Measurements from ENCODE around the gene GIMAP8.
A peak's percentile ranks its signal among the peaks of the same experiment; 100 is the strongest.
"Not testable (repeated sequence)": the region's sequence is repeated elsewhere in the genome, so short reads cannot be mapped to it uniquely, and the experiment has no call there.

The GIMAP8 gene

GRCh38 chr7:150439967-150440366 lies 10.5 kb upstream of the GIMAP8 start:
- no peak for DNase-seq (ENCODE audit: low read depth)

GRCh38 chr7:150441524-150441923 lies 8.9 kb upstream of the GIMAP8 start:
- no peak for DNase-seq (ENCODE audit: low read depth)

GRCh38 chr7:150442811-150443210 lies 7.6 kb upstream of the GIMAP8 start:
- no peak for DNase-seq (ENCODE audit: low read depth)

GRCh38 chr7:150443793-150444540 lies 6.5 kb upstream of the GIMAP8 start:
- no peak for DNase-seq (ENCODE audit: low read depth)

GRCh38 chr7:150444674-150445365 lies 5.6 kb upstream of the GIMAP8 start:
- no peak for DNase-seq (ENCODE audit: low read depth)

DNA sequence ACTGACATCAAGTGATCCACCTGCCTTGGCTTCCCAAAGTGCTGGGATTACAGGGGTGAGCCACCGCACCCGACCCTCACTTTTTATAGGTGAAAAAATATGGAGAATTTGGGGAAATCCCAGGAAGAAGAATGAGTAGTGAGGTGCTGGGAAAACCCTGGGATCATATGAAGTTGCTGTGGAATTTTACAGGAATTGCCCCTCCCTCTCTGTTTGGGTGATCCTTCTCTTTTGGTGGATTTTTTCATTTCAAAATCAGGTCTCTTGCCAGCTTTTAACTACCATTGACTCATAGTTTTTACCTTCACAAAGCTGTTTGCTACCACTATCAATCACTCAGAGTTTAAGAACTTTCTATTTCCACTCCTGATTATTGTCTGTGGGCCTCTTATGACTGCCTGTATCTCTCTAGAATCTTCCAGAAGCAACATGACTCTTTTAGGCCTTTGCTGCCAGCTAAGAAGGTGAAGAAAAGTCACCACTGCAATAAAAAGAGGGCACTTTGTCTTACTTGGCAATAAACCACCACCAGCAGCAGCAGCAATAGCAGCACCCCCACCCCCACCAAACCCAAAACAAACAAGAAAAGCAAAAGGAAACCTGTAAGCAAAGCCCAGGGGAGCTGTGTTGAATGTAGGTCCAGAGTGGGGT lies 4.0 kb upstream of the GIMAP8 start:
- DNase-seq (ENCODE audit: low read depth), result no peak

DNA sequence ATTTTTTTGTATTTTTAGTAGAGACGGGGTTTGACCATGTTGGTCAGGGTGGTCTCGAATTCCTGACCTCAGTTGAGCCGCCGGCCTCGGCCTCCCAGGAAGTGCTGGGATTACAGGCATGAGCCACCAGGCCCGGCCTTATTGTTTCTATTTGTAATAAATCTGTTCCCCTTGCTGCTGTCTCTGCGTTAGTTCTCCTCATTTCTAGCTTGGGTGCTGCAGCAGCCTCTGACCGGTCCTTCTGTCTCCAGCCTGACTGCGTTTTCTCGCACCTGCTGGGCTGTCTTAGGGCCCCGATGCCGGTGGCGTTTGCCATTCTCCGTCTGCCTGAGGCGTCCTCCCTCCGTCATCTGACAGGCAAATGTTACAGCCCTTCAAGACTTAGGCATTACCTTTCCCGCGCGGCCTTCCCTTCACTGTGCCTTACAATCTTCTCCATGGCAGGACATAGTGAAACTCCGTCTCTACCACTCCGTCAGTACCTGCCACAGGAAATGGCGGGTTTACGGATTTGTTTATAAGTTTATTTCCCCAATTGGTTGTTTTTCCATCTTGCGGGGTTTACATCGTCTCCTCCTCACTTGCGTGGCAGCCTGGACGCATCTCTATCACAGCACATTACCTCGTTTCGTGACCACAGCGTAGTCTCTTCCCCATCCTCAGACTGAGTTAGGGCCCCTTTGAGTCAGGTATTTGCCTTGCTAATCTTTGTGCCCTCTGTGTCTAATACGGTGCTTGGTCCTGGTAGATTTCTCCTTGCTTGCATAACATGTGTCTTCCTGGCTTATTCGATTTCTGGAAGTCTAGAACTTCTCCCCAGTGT lies 2.3 kb upstream of the GIMAP8 start:
- no peak for DNase-seq (ENCODE audit: low read depth)

GRCh38 chr7:150448789-150449147 lies 1.7 kb upstream of the GIMAP8 start:
- peak; percentile 74 for DNase-seq (ENCODE audit: low read depth)

DNA sequence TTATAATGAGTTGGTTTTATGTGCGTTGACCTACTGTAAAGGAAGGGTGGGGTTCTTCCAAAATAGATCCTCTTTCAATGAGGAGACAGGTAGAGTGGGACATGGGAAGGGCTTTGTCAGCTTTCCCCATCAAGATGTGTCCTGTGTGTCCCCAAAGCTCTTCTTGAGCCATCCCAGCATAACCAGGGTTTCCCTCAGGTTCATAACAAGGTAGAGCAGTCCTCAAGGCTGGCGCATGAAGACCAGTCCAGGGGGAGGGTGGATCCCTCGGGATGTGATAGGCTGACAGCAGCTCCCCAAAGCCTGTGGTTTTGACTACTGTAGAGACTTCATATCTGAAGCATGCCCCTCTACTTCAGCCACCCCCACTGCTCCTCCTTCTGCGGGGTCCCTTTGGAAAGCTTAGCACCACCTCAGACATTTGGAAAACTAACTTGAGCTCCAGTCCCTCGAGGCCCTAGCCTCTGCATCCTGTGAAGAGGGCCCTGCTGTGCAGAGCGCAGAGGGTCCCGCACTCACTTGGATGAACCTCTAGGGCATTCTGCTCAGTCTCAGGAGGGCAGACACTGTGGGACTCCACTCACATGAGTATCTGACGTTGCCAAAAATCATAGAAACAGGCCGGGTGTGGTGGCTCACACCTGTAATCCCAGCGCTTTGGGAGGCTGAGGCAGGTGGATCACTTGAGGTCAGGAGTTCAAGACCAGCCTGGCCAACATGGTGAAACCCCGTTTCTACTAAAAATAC lies 1.1 kb upstream of the GIMAP8 start:
- no peak for DNase-seq (ENCODE audit: low read depth)

DNA sequence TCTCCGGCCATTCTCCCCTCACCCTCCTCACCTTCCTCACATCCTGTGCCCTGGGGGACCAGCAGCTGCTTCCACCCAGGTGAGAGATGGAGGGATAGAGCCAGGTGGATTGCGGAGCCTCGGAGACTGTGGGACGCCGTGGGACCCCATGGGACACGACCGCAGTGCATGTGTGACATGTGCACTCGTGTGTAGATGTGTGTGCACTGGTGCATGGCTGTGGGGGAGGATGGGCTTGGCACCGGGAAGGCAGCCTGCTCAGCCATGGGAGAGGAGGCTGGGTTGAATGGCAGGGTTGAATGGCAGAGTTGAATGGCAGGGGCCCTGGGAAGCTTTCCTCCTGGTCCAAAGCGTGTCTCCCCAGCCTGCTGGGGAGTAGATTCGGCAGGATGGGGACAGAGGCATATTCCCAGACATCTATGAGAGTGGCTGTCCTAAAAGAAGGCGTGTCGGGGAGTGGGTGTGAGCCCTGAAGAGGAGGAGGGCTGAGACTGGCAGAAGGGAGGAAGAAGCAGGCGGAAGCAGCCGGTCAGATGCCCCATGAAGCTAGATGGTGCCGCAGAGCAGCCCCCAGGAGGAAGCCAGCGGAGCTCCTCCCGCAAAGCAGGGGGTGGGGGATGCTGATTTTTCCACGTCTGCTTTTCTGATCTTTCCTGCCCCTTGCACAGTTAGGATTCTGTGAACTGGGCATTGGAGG lies 815 bp downstream of the GIMAP8 start:
- peak; percentile 41 for DNase-seq (ENCODE audit: low read depth)

DNA sequence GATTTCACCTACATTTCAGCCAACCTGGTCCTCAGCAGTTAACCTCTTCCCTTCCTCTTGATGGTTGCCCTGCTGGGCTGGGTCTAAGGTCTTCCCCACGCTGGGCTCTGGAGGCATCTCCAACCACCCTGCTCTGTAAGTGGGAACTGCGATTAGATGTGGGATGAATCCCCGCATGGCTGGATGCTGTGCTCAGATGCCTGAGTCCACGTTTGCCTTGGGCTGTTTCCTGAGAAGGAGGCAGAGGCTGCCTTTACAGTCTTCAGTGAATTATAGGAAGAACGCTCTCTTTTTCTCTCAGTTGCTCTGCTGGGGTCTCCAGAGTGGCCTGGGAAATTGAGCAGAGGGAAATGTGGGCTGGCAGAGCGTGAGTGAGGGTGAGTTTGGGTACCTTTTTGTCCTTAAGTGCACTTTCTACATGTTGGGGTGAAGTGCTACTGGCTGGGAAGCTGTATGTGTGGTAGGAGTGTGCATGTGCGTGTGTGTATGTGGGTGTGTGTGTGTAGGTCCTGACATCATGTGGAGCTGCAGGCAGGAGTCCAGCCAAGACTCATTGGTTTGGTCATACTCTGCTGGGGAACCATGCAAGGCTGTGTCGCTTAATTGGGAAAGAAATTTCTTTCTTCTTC lies 1.5 kb downstream of the GIMAP8 start:
- no peak for DNase-seq (ENCODE audit: low read depth)

DNA sequence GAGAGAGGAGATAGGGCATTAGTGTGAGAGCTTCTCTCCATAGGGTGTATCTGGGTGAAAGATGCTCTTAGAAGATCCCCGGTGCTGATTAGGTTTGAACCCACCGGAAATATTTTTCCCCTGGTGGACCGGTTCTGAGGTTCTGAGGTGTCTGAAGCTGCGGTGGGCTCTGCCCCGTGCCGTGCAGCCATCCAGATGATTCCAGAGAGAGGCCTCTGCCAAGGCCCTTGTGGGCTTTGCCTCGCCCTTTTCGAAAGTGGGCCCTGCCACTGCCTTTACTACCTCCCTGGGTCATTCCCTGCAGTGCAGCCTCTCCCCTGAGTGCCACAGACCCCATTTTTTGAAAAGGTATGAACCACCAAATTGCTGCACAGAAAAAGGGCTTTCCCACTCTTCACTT lies 2.8 kb downstream of the GIMAP8 start:
- no peak for DNase-seq (ENCODE audit: low read depth)

GRCh38 chr7:150453892-150454291 lies 3.5 kb downstream of the GIMAP8 start:
- DNase-seq (ENCODE audit: low read depth), result no peak

DNA sequence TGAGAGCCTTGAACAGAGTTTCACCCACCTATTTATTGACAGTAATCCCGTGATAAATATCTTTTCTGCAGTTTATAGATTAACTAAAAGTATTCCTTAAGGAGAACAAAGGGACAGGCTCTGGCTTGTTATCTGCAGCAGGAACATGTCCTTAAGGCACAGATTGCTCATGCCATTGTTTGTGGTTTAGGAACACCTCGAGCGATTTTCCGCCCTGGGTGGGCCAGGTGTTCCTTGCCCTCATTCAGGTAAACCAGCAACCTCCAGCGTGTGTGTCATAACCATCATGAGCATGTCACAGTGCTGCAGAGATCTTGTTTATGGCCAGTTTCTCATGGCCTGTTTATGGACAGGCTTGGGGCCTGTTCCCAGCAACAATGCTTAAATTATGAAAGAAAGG lies 6.6 kb downstream of the GIMAP8 start:
- DNase-seq (ENCODE audit: low read depth), result not testable (repeated sequence)

DNA sequence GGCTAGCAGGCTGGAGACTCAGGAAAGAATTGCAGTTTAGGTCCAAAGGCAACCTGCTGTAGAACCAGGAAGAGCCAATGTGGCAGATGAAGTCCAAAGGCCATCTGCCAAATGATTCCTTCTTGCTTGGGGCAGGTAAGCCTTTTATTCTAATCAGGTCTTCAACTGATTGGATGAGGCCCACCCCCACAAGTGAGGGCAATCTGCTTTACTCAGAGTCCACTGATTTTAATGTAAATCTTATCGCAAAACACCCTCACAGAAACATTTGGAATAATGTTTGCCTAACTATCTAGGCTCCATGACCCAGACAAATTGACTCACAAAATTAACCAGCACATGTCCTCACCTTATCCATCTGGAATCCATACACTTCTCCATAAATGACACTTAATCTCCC lies 7.8 kb downstream of the GIMAP8 start:
- DNase-seq (ENCODE audit: low read depth), result no peak

GRCh38 chr7:150458756-150459155 lies 8.3 kb downstream of the GIMAP8 start:
- DNase-seq (ENCODE audit: low read depth), result no peak

DNA sequence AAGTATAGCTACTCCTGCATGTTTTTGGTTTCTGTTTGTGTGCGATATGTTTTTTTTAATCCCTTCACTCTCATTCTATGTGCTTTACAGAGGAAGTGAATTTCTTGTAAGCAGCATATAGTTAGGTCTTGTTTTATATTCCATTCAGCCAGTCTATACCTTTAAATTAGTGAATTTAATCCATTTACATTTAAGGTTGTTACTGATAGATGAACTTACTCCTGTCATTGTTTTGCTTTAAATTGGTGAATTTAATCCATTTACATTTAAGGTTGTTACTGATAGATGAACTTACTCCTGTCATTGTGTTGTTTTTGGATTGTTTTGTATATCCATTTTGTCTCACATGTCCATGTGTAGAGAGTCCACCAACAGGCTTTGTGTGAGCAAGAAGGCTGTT lies 11.1 kb downstream of the GIMAP8 start:
- no peak for DNase-seq (ENCODE audit: low read depth)

GRCh38 chr7:150462413-150462812 lies 12.0 kb downstream of the GIMAP8 start:
- DNase-seq (ENCODE audit: low read depth), result no peak

DNA sequence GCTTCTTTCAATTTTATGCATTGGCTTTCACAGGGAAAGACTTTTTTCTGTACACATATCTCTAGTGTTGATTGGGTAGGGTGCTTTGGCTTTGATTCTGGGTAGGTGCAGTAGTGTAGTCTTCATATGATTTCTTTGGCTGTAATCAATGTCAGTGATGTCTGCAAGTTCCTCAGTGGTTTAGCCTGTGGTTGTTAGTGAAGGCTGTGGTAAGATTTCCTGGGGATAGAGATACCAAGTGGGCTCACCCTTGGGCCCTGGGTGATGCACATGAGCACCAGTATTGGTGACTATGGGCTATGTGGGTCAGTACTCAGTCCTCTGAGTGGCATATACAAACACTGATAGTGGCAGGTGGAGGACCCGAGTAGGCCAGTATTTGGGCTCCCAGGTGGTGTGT lies 13.0 kb downstream of the GIMAP8 start:
- no peak for DNase-seq (ENCODE audit: low read depth)

- no peak for DNase-seq (ENCODE audit: low read depth)
These were observed 14.5 kb downstream of the GIMAP8 start for GRCh38 chr7:150464962-150465361.

- DNase-seq (ENCODE audit: low read depth), result no peak
These were observed 15.0 kb downstream of the GIMAP8 start for GRCh38 chr7:150465414-150465813.

Measured in stimulated activated CD8-positive, alpha-beta memory T cell treated with anti-CD3 and anti-CD28 coated beads, Interleukin-12 subunit alpha, Interleukin-12 subunit beta, amount 100 ng/mL, for 4 hours (primary cell).